GM18517 (cell line): ENCODE data around the gene PUS1.
"Not testable (repeated sequence)": the region's sequence is repeated elsewhere in the genome, so short reads cannot be mapped to it uniquely, and the experiment has no call there.

Experiments
- ATAC-seq: cut with Tn5 transposase; IDR thresholded peaks from one replicate; pipeline ENCODE4 v1.9.1; 2021; ENCODE audit warnings: mild to moderate bottlenecking, moderate library complexity; ENCODE audit not compliant: unreplicated experiment

The PUS1 gene

DNA sequence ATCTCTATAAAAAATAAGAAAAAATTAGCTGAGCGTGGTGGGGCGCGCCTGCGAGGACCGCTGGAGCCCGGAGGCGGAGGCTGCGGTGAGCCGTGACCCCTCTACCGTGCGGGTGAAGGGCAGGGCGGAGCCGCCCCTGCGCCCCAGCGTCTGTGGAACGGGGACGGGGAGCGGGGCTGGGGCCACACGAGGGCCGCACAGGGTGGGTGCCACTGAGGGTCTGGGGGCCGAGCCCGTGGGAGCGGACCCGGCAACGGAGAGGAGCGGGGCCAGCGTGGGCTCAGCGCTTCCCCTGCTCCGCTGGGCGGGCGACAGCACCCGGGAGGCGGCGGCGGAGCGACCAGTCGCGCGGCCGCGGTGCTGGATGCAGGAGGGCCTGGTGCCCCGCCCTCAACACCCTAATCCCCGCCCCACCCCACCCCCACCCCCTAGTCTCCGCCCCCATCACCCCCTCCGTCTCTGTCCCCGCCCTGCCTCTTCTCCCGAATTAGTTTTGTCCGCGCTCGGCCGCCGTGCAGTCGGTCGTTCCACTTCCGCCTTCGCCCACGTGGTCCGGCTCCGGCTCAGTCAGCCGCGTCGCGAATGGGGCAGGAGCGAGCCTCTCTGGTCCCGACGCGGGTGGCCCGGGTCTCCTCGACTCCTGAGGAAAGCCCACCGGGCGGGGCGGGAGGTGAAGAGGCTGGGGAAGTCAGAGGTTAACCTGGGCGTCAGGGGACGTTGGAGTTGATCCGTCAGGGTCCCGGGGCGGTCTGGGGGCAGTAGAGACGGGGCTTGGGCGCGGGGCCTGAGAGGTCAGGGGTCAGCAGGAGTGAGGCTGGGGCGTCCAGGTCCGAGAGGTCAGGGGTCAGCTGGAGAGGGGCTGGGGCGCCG, at the start of gene PUS1:
TSS of gene PUS1 (plus strand) at position 566 of the 870 bp plus-strand sequence. CDS start 447 bp downstream, outside the sequence.
- peak; percentile 54 for ATAC-seq

GRCh38 chr12:131882804-131883520, 46.1 kb upstream of the PUS1 start:
- no peak for ATAC-seq

DNA sequence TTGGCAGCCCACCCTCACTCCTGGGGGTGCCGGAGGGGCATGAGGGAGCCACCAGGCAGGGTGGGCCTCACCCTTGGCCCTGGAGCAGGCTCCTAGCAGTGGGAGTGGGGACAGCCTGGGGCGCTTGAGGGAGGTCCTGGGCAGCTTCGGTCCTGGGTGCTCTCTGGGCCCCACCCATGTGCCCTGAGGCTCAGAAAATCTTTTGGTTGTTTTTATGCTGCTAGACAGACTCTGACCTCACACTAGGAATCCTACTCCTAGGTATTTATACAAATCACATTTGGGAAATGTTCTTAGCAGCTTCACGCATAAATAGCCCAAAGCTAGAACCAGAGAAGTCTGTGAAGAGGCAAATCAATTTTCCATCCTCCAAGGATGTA, 45.6 kb upstream of the PUS1 start:
- ATAC-seq, result no peak

- ATAC-seq, result not testable (repeated sequence)
Measured at GRCh38 chr12:131885076-131885475, 44.0 kb upstream of the PUS1 start.

- no peak for ATAC-seq
Measured at GRCh38 chr12:131885543-131886057, 43.5 kb upstream of the PUS1 start.

GRCh38 chr12:131891722-131892121, 37.4 kb upstream of the PUS1 start:
- ATAC-seq, result not testable (repeated sequence)

- ATAC-seq, result no peak
Measured at GRCh38 chr12:131892711-131893604, 36.1 kb upstream of the PUS1 start.

GRCh38 chr12:131893605-131894312, 35.3 kb upstream of the PUS1 start:
- no peak for ATAC-seq

DNA sequence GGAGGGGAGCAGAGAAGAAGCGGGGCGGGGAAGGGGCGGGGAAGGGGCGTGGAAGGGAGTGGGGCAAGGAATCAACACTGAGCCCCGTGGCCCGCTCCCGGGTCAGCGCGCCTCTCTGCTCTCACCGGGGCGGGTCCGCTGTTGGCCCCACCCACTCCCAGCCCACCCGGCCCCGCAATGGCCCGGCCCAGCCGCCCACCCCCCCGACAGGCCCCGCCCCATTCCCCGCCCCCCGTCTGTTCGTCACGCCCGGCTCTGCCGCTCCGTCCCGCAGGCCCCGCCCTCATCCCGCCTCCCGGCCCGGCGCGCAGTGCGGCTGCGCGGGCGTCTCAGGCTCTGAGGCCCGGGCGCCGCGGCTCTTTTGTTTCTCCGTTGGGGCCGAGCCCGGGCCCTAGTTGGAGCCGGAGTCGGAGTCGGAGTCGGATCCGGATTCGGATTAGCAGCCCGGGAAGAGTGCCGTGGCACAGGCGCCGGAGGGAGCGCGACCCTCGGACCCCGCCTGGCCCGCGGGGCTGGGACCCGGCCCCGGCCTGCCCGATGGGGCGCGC, 34.7 kb upstream of the PUS1 start, which contains the start of gene ULK1:
TSS of gene ULK1 (plus strand) at position 310 of the 548 bp plus-strand sequence. CDS start 380 bp downstream, outside the sequence.
- ATAC-seq, result peak; percentile 68

DNA sequence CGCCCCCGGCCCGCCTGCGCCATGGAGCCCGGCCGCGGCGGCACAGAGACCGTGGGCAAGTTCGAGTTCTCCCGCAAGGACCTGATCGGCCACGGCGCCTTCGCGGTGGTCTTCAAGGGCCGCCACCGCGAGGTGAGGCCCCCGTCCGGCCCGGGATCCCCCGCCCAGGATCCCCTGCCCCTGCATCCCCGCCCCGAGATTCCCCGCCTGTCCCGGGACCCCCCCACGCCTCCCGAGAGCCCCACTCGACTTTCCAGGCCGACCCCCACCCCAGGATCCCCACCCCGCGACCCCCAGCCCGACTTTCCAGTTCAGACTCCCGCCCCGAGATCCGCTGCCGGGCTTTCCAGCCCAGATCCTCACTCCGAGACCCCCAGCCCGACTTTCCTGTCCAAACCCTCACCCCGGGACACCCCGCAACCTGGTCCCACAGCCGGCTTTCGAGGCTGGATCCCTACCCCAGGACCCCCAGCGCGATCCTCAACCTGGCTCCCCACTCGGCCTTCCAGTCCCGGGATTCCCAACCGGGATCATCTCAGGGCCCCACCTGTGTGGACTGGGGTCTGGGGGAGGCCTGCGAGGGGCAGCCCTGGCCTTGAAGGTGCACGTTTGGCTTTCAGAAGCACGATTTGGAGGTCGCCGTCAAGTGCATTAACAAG, 34.0 kb upstream of the PUS1 start:
- no peak for ATAC-seq

DNA sequence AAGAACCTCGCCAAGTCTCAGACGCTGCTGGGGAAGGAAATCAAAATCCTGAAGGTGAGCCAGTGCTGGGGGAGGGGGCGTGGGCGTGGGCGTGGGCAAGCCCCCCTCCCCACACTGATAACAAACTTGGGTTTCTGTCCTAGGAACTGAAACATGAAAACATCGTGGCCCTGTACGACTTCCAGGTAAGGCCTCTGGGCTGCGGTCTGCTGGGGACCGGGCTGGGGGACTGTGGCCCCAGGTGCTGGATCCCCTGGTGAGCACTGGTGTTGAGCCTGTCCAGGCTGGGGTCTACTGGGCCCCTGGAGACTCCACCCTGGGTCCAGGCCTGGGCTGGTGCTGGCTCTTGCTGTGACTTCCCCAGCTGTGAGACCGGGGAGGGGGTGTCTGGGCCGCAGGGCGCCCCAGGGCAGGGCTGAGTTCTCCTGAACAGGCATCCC, 33.4 kb upstream of the PUS1 start:
- peak; percentile 12 for ATAC-seq

DNA sequence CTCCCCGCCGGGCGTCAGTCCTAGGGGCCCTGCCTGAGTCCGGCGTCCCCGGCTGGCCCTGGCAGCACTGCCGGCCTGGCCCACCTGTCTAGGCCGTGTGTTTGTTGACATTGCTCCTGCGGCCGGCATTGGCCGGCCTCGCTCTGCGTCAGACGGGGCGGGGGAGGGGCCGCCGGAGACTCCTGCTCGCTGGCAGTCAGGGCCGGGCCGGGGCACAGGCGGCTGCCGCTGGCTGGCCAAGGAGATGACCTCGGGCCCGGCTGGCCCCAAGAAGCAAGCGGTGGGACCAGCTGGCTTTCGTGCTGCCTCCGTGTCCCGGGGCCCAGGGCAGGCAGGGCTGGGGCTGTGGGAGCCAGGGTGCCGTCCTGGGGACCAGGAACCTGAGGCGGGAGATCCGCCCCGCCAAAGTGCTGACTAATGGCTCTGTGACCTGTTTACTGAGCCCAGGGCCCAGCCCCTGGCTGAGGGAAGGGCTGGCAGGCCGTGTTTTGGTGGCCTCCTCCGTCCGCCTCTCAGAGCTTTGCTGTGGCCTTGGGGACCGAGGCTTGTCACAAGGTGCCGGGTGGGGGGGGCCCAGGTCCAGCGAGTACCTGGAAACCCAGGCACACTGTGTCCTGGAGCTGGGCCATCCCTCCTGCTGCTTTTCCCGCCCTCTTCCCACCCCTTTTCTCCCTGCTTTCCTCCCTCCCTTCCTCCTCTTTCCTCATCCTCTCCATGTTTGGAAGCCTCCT, 32.8 kb upstream of the PUS1 start:
- ATAC-seq, result peak; percentile 54

DNA sequence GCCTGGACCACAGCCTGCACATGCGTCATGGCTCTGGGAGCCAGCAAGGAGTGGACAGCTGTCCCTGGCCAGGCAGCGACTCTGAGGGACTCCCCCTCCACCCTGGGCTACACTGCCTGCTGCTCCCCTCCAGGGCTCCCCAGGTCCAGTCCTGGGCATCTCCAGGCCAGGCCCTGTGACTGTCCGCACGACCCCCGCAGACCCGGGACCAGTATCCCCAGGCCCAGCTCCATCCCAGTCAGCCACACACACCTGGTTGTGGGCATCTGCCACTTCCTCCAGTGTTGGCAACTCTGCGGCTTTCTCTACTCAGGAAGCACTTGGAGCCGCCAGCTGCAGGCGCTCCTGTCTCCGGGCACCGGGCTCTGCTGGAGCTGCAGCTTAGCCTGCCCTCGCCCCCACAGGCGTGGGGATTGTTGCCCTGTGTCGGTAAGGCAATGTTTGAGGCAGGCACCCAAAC, 32.2 kb upstream of the PUS1 start:
- ATAC-seq, result no peak

GRCh38 chr12:131897276-131897675, 31.8 kb upstream of the PUS1 start:
- no peak for ATAC-seq

DNA sequence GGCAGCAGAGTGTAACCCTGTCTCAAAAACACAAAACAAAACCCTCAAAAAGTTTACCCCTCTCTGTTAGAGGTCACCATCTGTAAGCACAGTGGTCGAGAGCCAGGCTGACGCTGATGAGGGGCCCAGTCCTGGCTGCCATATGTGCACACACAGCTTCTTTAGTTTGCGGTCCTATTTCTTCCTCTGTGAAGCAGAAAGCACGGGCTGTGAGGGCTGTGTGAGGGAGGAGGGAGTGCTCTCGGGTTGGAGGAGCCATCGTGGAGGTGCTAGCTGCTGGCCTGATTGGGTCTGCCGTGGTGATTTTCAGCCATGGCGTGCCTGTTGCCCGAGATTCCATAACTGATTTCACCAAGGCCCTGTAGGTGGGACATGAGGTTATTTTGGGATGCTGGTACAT, 31.2 kb upstream of the PUS1 start:
- ATAC-seq, result no peak

DNA sequence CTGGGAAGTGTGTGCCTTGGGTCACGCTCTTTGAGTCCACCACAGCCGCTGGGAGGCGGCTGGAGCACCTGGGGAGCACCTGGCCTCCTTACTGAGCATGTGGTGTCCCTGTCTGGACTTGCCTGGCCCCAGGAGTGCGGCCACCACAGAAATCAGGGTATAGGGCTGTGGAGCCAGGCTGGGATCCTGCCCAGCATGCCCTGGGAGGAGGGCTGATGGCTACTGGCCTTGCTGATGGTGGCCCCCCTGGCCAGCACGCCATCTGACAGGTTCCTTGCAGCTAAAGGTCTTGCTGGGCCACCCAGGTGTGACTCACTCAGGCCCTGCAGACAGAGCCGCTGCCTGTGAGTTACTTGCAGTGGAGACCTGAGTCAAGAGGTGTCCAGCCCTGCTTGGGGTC, 28.7 kb upstream of the PUS1 start:
- ATAC-seq, result no peak

DNA sequence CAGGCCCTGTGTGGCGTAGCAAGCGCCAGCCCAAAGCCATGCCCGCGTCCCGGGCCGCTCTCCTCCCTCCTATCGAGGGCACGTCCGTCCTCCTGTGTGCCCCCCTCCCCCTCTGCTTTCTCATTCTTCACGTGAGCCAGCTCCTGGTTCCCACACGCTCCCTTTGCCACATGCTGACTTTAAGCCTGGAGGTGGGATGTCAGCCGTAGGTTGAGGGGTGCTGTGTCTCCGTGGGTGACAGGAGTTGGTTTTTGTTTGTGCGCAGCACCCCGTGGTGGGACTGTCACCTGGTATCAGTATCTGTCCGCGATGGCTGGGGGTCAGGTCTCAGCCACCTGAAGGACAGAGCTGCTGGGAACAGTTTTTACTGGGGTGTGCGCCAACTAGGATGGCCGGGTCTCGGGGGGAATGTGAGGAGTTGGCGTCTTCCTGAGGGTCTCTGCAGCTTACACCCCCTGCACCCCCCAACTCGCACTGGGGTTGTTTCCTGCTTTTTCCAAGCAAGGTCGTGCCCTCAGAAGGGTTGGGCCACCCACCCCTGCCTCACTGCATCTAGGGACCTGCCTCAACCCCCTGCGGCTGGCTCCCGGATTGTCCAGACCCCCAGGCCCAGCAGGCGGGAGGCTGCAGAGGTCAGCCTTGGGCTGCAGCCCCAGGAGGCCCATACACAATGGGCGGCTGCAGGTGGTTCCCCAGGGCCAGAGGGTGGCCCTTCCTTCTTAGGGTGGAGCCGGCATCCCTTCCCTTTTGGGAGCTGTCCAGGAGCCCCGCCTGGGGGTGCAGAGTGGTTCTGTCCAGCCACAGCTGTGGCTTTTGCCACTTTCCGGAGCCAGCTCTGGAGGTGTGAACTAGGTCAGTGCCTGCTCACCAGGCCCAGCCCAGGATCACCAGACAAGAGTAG, 27.4 kb upstream of the PUS1 start:
- ATAC-seq, result no peak
